Ovary (tissue), 9 donors: ENCODE results near the gene PLXDC2. TPM values are rescaled to one million over a fixed set of nuclear protein-coding genes. Genes with fewer than 3 reads are reported as not detected.

Source experiments
- DNase-seq, 5 donors: peaks; one replicate each; pipeline ENCODE4 v3.0.0-alpha.2; 2019 to 2020
- H3K27ac ChIP-seq, 2 donors: fragments of 200-600 bp; one replicate each; pipeline versions ENCODE4 v1.5.1 to v1.8.0; 2019 to 2022
- H3K27me3 ChIP-seq: fragments of 200-600 bp; one replicate; pipeline ENCODE4 v1.8.0; 2022
- H3K36me3 ChIP-seq: fragments of 200-600 bp; sonication (generic); one replicate; pipeline ENCODE4 v1.5.1; 2019
- H3K4me1 ChIP-seq: one replicate; pipeline ENCODE4 v1.8.1; 2013; ENCODE audit warnings: mild to moderate bottlenecking, moderate library complexity; ENCODE audit not compliant: insufficient read depth
- H3K4me3 ChIP-seq: fragments of 200-600 bp; sonication (generic); one replicate; pipeline ENCODE4 v1.5.1; 2017
- H3K9me3 ChIP-seq, 2 donors: fragments of 200-600 bp in 1 of 2; sonication (generic) in 1 of 2; one replicate each; pipeline versions ENCODE4 v1.5.1 to v1.8.1; 2013 to 2019; ENCODE audit warnings: mild to moderate bottlenecking in 1 of 2, moderate library complexity in 1 of 2
- EP300 ChIP-seq: sonication (generic); formaldehyde crosslinking; IDR thresholded peaks from one replicate; pipeline ENCODE4 v1.6.1; 2017; ENCODE audit warnings: antibody characterized with exemption
- POLR2A ChIP-seq: fragments of 450-650 bp; IDR thresholded peaks from one replicate; pipeline ENCODE4 v1.6.1; 2017; ENCODE audit warnings: antibody characterized with exemption, mild to moderate bottlenecking, moderate library complexity
- WGBS, 3 donors: extraction: QIAGEN DNeasy Blood & Tissue Kit in 1 of 3; methylation state at CpG; one replicate each; pipeline versions ENCODE4 v1.1.5 to v1.1.7; 2013 to 2017; 5-methylcytosine and 5-hydroxymethylcytosine counted together
- intact Hi-C, 4 donors: fragments of 100-400 bp; cut with DNase I; formaldehyde crosslinking; loops; one replicate each; pipeline versions ENCODE4 v1.11.0 to v1.15.1; 2022 to 2023
- polyA plus RNA-seq, 2 donors: library from polyadenylated mRNA; stranded (reverse); fragments of 200-250 nt in 1 of 2; fragments of 350-450 nt in 1 of 2; fragmentation: Illumina TruSeq in 1 of 2; extraction: RNeasy Lipid Tissue Mini Kit (QIAGEN cat#74804) in 1 of 2; gene quantifications; one replicate each; pipeline ENCODE4 v1.2.3, GENCODE V29; 2013 to 2014
- small RNA-seq: library from RNA; depleted of rRNA; stranded (forward); fragments of <200 nt; gene quantifications from one replicate; pipeline ENCODE3, GENCODE V24; 2016
- total RNA-seq, 7 donors: library from RNA; depleted of rRNA in 2 of 7; stranded (reverse); fragments of >200 nt in 2 of 7; fragmentation: NEBNext Ultra II Directional in 3 of 7; extraction: Animal tissue kit (Norgen Biotek cat#: 25700) in 3 of 7; gene quantifications; one replicate each; pipeline versions ENCODE4 v1.1.0 to v1.2.4, GENCODE V29; 2016 to 2023
- TF ChIP-seq, protein P1 (sequence below), 3 donors: fragments of 450-650 bp in 2 of 3; fragments of 200-600 bp in 1 of 3; IDR thresholded peaks; one replicate each; pipeline versions ENCODE4 v1.5.1 to v1.8.0; 2016 to 2022; ENCODE audit warnings: antibody characterized with exemption in 3 of 3, mild to moderate bottlenecking in 1 of 3
- donor health status: DM: no; HTN: no; CAD: no; lungs with moderate emphysema.
- donor health status: DM: no; HTN: no; CAD: no.
- donor health status: Bipolar disorder and iron deficiency.
- donor health status: DM: yes; HTN: yes; CAD: no.
- donor health status: DM: no; HTN: no; CAD: no.
- donor health status: DM: yes; HTN: yes; CAD: no.

Gene PLXDC2
- total and polyA plus RNA-seq, 9 donors = 13.6 to 76.0 (median 38.0) TPM

DNA sequence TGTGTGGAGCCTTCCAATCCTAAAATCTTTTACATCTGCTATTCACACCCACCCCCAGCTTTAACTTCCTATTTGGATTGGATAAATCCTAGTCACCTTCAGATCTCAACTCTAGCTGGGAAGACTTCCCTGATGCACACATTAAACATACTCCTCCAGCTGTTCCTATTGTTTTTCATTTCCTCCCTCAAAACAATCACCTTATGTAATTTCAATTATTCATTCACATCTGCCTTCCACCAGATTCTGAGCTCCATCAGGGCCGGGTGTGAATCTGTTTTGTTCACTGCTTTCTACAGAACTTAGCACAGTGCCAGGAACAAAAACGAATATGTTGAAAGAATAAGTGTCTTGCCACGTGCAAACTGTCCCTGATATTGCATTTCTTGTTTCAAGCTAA, 497.4 kb downstream of the PLXDC2 start:
- TF ChIP-seq POLR2A (no peak), EP300 (no peak)
- TF ChIP-seq, protein P1, sequence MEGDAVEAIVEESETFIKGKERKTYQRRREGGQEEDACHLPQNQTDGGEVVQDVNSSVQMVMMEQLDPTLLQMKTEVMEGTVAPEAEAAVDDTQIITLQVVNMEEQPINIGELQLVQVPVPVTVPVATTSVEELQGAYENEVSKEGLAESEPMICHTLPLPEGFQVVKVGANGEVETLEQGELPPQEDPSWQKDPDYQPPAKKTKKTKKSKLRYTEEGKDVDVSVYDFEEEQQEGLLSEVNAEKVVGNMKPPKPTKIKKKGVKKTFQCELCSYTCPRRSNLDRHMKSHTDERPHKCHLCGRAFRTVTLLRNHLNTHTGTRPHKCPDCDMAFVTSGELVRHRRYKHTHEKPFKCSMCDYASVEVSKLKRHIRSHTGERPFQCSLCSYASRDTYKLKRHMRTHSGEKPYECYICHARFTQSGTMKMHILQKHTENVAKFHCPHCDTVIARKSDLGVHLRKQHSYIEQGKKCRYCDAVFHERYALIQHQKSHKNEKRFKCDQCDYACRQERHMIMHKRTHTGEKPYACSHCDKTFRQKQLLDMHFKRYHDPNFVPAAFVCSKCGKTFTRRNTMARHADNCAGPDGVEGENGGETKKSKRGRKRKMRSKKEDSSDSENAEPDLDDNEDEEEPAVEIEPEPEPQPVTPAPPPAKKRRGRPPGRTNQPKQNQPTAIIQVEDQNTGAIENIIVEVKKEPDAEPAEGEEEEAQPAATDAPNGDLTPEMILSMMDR (IDR thresholded peaks at IDR 0.05) = no peak
- Histone ChIP-seq H3K27ac (no peak overlapping the region), H3K4me1 (no peaks in the 10 kb centered on the region), H3K36me3 (no peaks in the 10 kb centered on the region), H3K27me3 (no peaks in the 10 kb centered on the region), H3K9me3 (no peaks in the 10 kb centered on the region), H3K4me3 (no peak overlapping the region)
- no peak for DNase-seq
- intact Hi-C loops = no loop called here
- WGBS, 3 donors = 15 to 31% (median 16%) methylated on average over 3 of the region's 3 CpGs

DNA sequence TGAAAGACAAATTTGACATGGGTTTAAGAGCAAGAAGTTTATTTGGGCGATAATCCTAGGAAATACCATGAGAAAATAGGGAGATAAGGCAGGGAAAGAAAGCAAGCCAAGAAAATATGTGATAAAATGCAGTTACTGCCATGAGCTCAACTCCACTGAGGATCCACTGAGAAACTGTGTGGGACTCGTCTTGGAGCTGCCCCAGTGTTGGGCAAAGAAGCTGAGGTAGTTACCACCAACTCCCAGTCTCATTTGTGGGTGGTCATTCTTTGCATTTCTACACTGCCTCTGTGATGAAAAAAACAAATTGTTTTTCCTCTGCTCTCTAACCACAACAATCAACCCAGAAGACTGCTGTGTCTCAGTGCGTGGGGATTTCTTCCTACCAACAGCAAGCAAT, 498.2 kb downstream of the PLXDC2 start:
- no peak for DNase-seq
- no peaks in the 10 kb centered on the region for H3K9me3 ChIP-seq
- no peaks in the 10 kb centered on the region for H3K36me3 ChIP-seq
- intact Hi-C loops = no loop called here
- no peak overlapping the region for H3K4me3 ChIP-seq
- no peaks in the 10 kb centered on the region for H3K27me3 ChIP-seq
- no peak overlapping the region for H3K27ac ChIP-seq
- TF ChIP-seq EP300 = no peak
- no peak for TF ChIP-seq POLR2A
- TF ChIP-seq, protein P1 (IDR thresholded peaks at IDR 0.05) = no peak
- 22 to 37% (median 25%) methylated on average over 3 of the region's 3 CpGs for WGBS, 3 donors
- no peaks in the 10 kb centered on the region for H3K4me1 ChIP-seq

DNA sequence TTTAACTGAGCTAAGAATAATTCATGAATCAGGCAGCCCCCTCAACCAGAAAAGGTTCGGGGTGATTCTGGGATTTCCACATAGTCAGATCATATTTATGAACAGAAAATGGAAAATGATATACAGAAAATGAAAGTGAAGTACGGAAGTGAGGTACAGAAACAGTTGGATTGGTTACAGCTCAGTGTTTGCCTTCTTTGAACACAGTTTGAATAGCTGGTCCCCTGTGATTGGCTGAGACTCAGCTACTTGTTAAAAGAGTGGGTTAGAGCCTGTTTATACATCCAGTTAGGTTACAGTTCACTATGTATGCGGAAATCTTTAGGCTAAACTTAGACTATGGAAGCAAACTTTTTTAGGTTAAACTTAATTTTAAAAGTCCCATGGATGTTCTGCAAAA, 511.7 kb downstream of the PLXDC2 start:
- WGBS, 3 donors = 92 to 96% (median 93%) methylated on average over 3 of the region's 3 CpGs
- H3K27me3 ChIP-seq = no peaks in the 10 kb centered on the region
- H3K9me3 ChIP-seq = no peaks in the 10 kb centered on the region
- H3K4me1 ChIP-seq = no peaks in the 10 kb centered on the region
- H3K36me3 ChIP-seq = no peaks in the 10 kb centered on the region
- TF ChIP-seq EP300 (no peak), POLR2A (no peak)
- TF ChIP-seq, protein P1 (IDR thresholded peaks at IDR 0.05) = no peak
- intact Hi-C loops = no loop called here
- H3K4me3 ChIP-seq = no peak overlapping the region
- no peak overlapping the region for H3K27ac ChIP-seq
- DNase-seq = no peak

DNA sequence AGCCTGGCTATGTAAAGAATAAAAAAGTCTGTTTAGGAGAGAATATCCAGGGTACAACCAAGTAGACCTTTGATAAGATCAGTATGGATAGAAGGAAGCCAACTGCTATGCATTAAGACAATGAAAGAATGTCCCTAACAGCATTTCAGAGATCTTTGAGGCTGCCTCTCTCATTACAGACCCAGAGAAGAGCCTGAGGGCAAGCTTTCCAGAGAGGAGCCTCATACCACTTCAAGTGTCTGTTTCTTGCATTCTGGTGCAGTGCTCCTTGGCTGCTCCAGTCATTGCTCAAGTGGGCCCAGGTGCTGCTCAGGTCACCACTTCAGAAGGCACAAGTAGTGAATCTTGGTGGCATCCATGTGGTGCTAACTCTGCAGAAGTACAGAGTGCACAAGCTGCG, 514.0 kb downstream of the PLXDC2 start:
- H3K4me1 ChIP-seq = no peaks in the 10 kb centered on the region
- TF ChIP-seq POLR2A (no peak), EP300 (no peak)
- TF ChIP-seq, protein P1 (IDR thresholded peaks at IDR 0.05) = no peak
- whole genome bisulfite sequencing, 3 donors = 91 to 100% (median 94%) methylated on average over 1 of the region's 1 CpG
- H3K27ac ChIP-seq = no peak overlapping the region
- no peak overlapping the region for H3K4me3 ChIP-seq
- intact Hi-C loops = no loop called here
- no peaks in the 10 kb centered on the region for H3K36me3 ChIP-seq
- no peaks in the 10 kb centered on the region for H3K27me3 ChIP-seq
- DNase-seq = no peak
- H3K9me3 ChIP-seq = no peaks in the 10 kb centered on the region

DNA sequence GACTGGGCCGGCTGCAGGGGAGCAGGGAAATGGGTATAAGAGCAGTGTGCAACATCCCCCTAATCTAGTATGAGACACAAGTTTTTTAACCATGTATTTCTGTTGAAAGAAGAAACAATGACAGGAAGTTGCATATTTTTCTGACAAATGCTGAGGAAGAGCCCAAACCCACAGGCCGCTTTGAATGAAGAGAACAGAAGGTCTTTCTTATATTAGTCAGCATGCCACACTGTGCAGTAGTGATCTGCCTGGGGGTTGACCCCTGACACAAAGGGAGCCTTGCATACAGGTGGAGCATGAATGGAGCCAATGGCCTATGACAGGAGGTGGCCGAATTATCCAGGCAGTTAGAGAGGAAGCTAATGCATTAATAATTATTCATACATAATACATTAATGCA, 518.3 kb downstream of the PLXDC2 start:
- H3K27me3 ChIP-seq = no peaks in the 10 kb centered on the region
- intact Hi-C loops = no loop called here
- H3K4me1 ChIP-seq = no peaks in the 10 kb centered on the region
- no peak for TF ChIP-seq POLR2A
- H3K9me3 ChIP-seq = no peaks in the 10 kb centered on the region
- H3K36me3 ChIP-seq = no peaks in the 10 kb centered on the region
- WGBS, 3 donors = 91 to 96% (median 94%) methylated on average over 3 of the region's 3 CpGs
- H3K4me3 ChIP-seq = no peak overlapping the region
- no peak for DNase-seq
- H3K27ac ChIP-seq = no peak overlapping the region

Small RNAs within 50 kb of the gene (small RNA-seq; reads per million reads assigned to genes)
- not detected for gene RNU6-1212P
